Measurements from ENCODE around the gene ME3. TPM values are rescaled to one million over a fixed set of nuclear protein-coding genes. Genes with fewer than 3 reads are reported as not detected.

ME3 gene
- total RNA-seq, 2 experiments from 2014 or later: not detected

DNA sequence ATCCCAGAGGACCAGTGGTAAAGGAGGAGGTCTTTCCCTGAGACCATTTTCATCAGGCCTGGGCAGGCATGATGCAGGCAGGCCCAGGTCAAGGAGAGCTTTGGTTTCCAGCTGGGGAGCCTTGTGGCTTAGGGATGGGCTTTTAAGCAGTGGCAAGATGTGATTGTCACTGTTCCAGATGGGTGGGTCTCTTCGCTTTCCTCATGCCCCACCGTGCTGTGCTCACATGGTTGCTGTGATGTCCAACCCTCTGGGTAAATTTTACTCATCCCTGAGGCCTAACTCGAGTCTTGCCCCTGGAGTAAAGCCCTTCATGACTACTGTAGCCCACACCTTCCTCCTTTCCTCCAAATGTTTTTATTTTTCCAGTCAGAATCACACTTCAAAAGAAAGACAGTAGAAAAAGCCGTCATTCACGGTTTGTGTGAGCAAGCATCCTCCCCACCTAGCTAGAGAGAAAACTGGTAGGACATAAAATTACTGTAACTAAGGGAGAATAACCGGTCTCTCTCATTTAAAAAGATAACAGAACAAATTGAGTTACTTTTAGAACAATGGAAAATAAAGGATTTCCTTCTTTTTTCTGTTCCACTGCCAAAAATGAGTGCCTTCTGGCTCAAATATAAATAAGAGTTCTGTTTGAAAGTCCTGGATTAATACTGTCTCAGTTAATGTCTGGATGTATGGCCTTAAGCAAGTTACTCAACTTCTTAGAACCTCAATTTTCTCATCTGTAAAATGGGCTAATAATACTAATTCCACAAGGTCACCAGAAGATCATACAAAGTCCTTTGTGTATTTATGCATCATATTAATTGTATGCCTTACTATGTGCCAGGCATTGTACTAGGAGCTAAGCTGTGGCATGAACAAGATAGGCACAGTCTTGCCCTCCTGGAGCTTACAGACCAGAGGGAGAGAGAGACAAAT lies 84.9 kb downstream of the ME3 start:
- H3K79me2 ChIP-seq (ENCODE audit: insufficient read depth, low read depth, low read length): no peaks in the 10 kb centered on the region
- no peak overlapping the region for H3K4me2 ChIP-seq (ENCODE audit: low read length)
- no peaks in the 10 kb centered on the region for H3K9me3 ChIP-seq (ENCODE audit: low read length)
- no peaks in the 10 kb centered on the region for H3K4me1 ChIP-seq (ENCODE audit: insufficient read depth, low read length, poor library complexity, severe bottlenecking)
- BruUV-seq (replicated peaks): no TSS peak
- no peak overlapping the region for H2AFZ ChIP-seq (ENCODE audit: low read length)
- intact Hi-C loops (cut with micrococcal nuclease; ENCODE audit: unreplicated experiment): no loop called here
- TF ChIP-seq, protein P1, sequence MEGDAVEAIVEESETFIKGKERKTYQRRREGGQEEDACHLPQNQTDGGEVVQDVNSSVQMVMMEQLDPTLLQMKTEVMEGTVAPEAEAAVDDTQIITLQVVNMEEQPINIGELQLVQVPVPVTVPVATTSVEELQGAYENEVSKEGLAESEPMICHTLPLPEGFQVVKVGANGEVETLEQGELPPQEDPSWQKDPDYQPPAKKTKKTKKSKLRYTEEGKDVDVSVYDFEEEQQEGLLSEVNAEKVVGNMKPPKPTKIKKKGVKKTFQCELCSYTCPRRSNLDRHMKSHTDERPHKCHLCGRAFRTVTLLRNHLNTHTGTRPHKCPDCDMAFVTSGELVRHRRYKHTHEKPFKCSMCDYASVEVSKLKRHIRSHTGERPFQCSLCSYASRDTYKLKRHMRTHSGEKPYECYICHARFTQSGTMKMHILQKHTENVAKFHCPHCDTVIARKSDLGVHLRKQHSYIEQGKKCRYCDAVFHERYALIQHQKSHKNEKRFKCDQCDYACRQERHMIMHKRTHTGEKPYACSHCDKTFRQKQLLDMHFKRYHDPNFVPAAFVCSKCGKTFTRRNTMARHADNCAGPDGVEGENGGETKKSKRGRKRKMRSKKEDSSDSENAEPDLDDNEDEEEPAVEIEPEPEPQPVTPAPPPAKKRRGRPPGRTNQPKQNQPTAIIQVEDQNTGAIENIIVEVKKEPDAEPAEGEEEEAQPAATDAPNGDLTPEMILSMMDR (conservative IDR thresholded peaks at IDR 0.05; ENCODE audit: low read length): no peak
- no peak for TF ChIP-seq EZH2phosphoT487 (IDR thresholded peaks at IDR 0.05; ENCODE audit: borderline replicate concordance, low read depth, low read length)
- no peak for DNase-seq (ENCODE audit: low spot score)
- POLR2A ChIA-PET: no interaction called here
- no peaks in the 10 kb centered on the region for H3K9me2 ChIP-seq (ENCODE audit: insufficient read depth, low read length)
- H3K36me3 ChIP-seq (ENCODE audit: insufficient read depth, low read length): no peaks in the 10 kb centered on the region
- CTCF ChIA-PET (ENCODE audit: unreplicated experiment): no interaction called here
- no peaks in the 10 kb centered on the region for H4K20me1 ChIP-seq (ENCODE audit: insufficient read depth, low read length)
- no peak overlapping the region for H3K4me3 ChIP-seq (ENCODE audit: low read depth, low read length, poor library complexity, severe bottlenecking)
- H3K27ac ChIP-seq (ENCODE audit: low read depth, low read length, poor library complexity, severe bottlenecking): no peak overlapping the region

- ChIA-PET POLR2A (interaction anchor here (0.9 kb wide), 2 partner anchors 95 to 264 kb away, joined by 3 read pairs; no protein-coding TSS in a partner anchor), CTCF (ENCODE audit: unreplicated experiment) (no interaction called here)
- no peaks in the 10 kb centered on the region for H3K9me2 ChIP-seq (ENCODE audit: insufficient read depth, low read length)
- no peak overlapping the region for H3K4me2 ChIP-seq (ENCODE audit: low read length)
- no peaks in the 10 kb centered on the region for H4K20me1 ChIP-seq (ENCODE audit: insufficient read depth, low read length)
- no peak for DNase-seq (ENCODE audit: low spot score)
- intact Hi-C loops (cut with micrococcal nuclease; ENCODE audit: unreplicated experiment): no loop called here
- H3K36me3 ChIP-seq (ENCODE audit: insufficient read depth, low read length): no peaks in the 10 kb centered on the region
- H3K9me3 ChIP-seq (ENCODE audit: low read length): no peaks in the 10 kb centered on the region
- BruUV-seq (replicated peaks): no TSS peak
- H2AFZ ChIP-seq (ENCODE audit: low read length): no peak overlapping the region
- no peaks in the 10 kb centered on the region for H3K79me2 ChIP-seq (ENCODE audit: insufficient read depth, low read depth, low read length)
- H3K4me1 ChIP-seq (ENCODE audit: insufficient read depth, low read length, poor library complexity, severe bottlenecking): no peaks in the 10 kb centered on the region
- no peak overlapping the region for H3K4me3 ChIP-seq (ENCODE audit: low read depth, low read length, poor library complexity, severe bottlenecking)
- TF ChIP-seq, protein P1 (conservative IDR thresholded peaks at IDR 0.05; ENCODE audit: low read length): no peak
- no peak overlapping the region for H3K27ac ChIP-seq (ENCODE audit: low read depth, low read length, poor library complexity, severe bottlenecking)
These were observed 86.1 kb downstream of the ME3 start for GRCh38 chr11:86586307-86586706.

DNA sequence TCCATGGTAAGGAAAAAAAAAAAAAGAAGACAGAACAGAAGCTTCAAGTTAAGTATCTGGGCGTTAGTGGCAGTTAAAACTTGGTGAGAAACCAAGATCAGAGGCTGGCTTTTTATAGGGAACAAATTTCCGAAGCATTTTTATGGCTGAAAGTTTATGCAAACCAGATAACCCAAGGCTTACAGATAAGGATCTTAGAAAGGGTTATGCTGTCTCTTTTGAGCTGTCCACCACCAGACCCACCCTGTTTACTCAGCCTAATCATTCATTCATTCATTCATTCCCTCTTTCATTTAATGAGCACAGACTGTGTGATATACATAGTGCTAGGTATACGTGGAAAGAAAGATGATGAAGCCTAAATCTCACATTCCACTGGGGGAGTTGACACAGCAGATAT lies 89.5 kb downstream of the ME3 start:
- Histone ChIP-seq H3K79me2 (ENCODE audit: insufficient read depth, low read depth, low read length) (no peaks in the 10 kb centered on the region), H3K9me3 (ENCODE audit: low read length) (no peaks in the 10 kb centered on the region), H3K4me2 (ENCODE audit: low read length) (no peak overlapping the region), H4K20me1 (ENCODE audit: insufficient read depth, low read length) (no peaks in the 10 kb centered on the region), H2AFZ (ENCODE audit: low read length) (no peak overlapping the region), H3K4me3 (ENCODE audit: low read depth, low read length, poor library complexity, severe bottlenecking) (no peak overlapping the region), H3K9me2 (ENCODE audit: insufficient read depth, low read length) (no peaks in the 10 kb centered on the region), H3K4me1 (ENCODE audit: insufficient read depth, low read length, poor library complexity, severe bottlenecking) (no peaks in the 10 kb centered on the region), H3K27ac (ENCODE audit: low read depth, low read length, poor library complexity, severe bottlenecking) (no peak overlapping the region), H3K36me3 (ENCODE audit: insufficient read depth, low read length) (no peaks in the 10 kb centered on the region)
- DNase-seq (ENCODE audit: low spot score): no peak
- BruUV-seq (replicated peaks): no TSS peak
- no peak for TF ChIP-seq EZH2phosphoT487 (IDR thresholded peaks at IDR 0.05; ENCODE audit: borderline replicate concordance, low read depth, low read length)
- TF ChIP-seq, protein P1 (conservative IDR thresholded peaks at IDR 0.05; ENCODE audit: low read length): no peak
- CTCF ChIA-PET (ENCODE audit: unreplicated experiment): no interaction called here
- POLR2A ChIA-PET: interaction anchor here (0.6 kb wide), 1 partner anchor 1164 kb away, joined by 3 read pairs; no protein-coding TSS in a partner anchor
- intact Hi-C loops (cut with micrococcal nuclease; ENCODE audit: unreplicated experiment): no loop called here
